Measurements from ENCODE around the gene TUBA4A. TPM values are rescaled to one million over a fixed set of nuclear protein-coding genes. Genes with fewer than 3 reads are reported as not detected.

Gene TUBA4A
- polyA plus RNA-seq, 1 experiment = 22.4 TPM

DNA sequence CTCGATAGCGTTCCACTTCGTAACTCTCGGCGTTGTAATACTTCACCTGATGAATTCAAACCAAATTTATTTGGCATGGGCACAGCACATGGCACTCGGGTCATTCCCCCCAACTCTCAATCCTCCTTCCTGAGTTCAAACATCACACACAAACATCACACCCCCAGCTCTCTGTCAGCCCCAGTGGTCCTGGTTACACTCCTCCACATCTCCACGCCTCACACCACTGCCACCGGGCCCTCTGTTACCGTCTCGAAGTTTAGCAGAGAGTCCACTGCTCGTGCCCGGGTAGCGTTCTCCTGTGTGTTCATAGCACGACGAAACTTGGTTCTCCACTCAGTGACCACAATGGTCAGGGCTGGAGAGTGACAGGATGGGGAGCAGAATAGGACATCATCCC is 39.6 kb downstream of the TUBA4A start:
- Histone ChIP-seq H3K27ac (ENCODE audit: low read depth, low read length) (no peak overlapping the region), H3K4me3 (ENCODE audit: low read depth, low read length) (no peak overlapping the region), H3K9me3 (ENCODE audit: control insufficient read depth, insufficient read depth, low read length) (no peaks in the 10 kb centered on the region; the same call in 1 of the 2 replicates), H3K27me3 (ENCODE audit: control insufficient read depth, insufficient read depth, low read length) (no peaks in the 10 kb centered on the region)
- ChIA-PET CTCF (interaction anchor here (2.8 kb wide), 1 partner anchor 81 kb away, joined by 11 read pairs; no protein-coding TSS in a partner anchor), POLR2A (no interaction called here)
- TF ChIP-seq, protein P1, sequence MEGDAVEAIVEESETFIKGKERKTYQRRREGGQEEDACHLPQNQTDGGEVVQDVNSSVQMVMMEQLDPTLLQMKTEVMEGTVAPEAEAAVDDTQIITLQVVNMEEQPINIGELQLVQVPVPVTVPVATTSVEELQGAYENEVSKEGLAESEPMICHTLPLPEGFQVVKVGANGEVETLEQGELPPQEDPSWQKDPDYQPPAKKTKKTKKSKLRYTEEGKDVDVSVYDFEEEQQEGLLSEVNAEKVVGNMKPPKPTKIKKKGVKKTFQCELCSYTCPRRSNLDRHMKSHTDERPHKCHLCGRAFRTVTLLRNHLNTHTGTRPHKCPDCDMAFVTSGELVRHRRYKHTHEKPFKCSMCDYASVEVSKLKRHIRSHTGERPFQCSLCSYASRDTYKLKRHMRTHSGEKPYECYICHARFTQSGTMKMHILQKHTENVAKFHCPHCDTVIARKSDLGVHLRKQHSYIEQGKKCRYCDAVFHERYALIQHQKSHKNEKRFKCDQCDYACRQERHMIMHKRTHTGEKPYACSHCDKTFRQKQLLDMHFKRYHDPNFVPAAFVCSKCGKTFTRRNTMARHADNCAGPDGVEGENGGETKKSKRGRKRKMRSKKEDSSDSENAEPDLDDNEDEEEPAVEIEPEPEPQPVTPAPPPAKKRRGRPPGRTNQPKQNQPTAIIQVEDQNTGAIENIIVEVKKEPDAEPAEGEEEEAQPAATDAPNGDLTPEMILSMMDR (IDR thresholded peaks at IDR 0.05; ENCODE audit: low read depth, low read length) = no peak
- no peak for DNase-seq (ENCODE audit: low read depth, low spot score)

DNA sequence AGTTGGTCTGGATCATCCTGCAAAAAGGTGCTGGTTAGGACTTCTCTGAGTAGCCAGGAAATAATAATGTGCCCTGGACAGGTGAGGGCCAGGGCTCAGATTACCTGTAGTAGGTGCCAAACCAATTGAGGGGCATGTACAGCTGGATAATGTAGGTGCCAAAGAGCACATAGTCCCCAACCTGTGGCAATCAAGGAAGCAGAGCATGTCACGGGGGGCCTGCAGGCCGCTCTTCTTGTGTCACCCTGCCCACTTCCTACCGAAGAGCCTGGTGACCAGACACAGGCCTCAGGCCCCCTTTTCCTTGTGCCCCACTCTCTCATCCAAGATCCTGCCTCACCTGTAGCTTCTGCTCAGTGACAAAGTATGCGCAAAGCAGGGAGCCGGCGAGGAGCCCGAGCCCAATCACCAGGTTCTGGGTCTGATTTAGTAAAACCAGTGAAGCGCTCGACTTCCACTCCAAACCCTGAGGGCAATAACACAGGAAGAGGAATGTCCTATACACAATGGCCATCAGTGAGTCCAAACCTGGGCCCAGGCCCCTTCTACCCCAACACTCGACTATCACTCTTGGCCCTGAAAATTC is 40.1 kb downstream of the TUBA4A start:
- TF ChIP-seq, protein P1 (IDR thresholded peaks at IDR 0.05; ENCODE audit: low read depth, low read length) = no peak
- Histone ChIP-seq H3K27ac (ENCODE audit: low read depth, low read length) (no peak overlapping the region), H3K4me3 (ENCODE audit: low read depth, low read length) (no peak overlapping the region), H3K27me3 (ENCODE audit: control insufficient read depth, insufficient read depth, low read length) (no peaks in the 10 kb centered on the region), H3K9me3 (ENCODE audit: control insufficient read depth, insufficient read depth, low read length) (no peaks in the 10 kb centered on the region; the same call in 1 of the 2 replicates)
- ChIA-PET POLR2A (no interaction called here), CTCF (interaction anchor here (2.6 kb wide), 1 partner anchor 82 kb away, joined by 22 read pairs; no protein-coding TSS in a partner anchor)
- DNase-seq (ENCODE audit: low read depth, low spot score) = no peak

DNA sequence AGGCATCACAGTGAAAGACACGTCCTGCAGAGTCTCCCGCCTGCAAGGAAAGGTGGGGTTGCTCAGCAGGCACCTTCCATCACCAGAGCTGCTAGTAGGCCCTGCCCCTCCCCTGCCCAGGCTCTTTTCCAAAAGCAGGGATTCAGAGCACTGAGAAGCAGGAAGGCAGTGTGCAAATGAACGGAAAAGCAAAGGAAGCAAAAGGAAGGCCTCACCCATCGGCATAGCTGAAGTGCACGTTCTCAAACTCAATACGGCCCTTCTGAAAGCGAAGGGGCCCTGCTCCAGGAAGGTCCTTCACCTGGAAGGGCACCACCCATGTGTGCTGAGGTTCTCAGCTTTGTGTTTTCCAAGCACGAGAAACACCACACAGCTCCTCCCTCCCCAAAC is 40.7 kb downstream of the TUBA4A start:
- ChIA-PET POLR2A (no interaction called here), CTCF (interaction anchor here (2.6 kb wide), 1 partner anchor 82 kb away, joined by 22 read pairs; no protein-coding TSS in a partner anchor)
- Histone ChIP-seq H3K4me3 (ENCODE audit: low read depth, low read length) (no peak overlapping the region), H3K27ac (ENCODE audit: low read depth, low read length) (no peak overlapping the region), H3K27me3 (ENCODE audit: control insufficient read depth, insufficient read depth, low read length) (no peaks in the 10 kb centered on the region), H3K9me3 (ENCODE audit: control insufficient read depth, insufficient read depth, low read length) (no peaks in the 10 kb centered on the region; the same call in 1 of the 2 replicates)
- DNase-seq (ENCODE audit: low read depth, low spot score) = no peak
- TF ChIP-seq, protein P1 (IDR thresholded peaks at IDR 0.05; ENCODE audit: low read depth, low read length) = no peak

DNA sequence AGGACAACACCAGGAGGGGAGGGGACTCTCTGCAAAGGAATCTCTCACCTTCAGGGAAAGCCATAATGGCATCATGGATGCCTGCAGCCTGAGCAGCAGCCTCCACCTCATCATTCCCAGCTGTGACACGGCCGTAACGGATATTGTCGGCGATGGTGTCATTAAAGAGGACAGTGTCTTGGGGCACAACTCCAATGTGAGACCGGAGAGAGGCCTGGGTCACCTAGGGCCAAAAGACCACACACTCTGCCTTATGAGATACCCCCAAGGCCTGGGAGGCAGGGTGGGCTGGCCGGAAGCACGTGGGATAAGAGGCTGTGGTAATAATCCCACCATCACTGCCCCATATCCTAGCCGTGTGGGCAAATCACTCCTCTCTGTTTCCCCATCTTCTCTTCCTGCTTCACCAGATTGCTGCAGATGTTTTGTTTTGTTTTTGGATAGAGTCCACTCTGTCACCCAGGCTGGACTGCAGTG is 42.8 kb downstream of the TUBA4A start:
- no peak for DNase-seq (ENCODE audit: low read depth, low spot score)
- ChIA-PET CTCF (interaction anchor here (0.6 to 2.6 kb wide), 7 partner anchors 35 to 603 kb away, joined by 3 to 22 read pairs (median 4); partner anchors contain the start of genes CRYBA2 and PLCD4), POLR2A (interaction anchor here (0.9 kb wide), 1 partner anchor 18 kb away, joined by 4 read pairs; no protein-coding TSS in a partner anchor)
- Histone ChIP-seq H3K4me3 (ENCODE audit: low read depth, low read length) (no peak overlapping the region), H3K9me3 (ENCODE audit: control insufficient read depth, insufficient read depth, low read length) (no peaks in the 10 kb centered on the region; the same call in 1 of the 2 replicates), H3K27me3 (ENCODE audit: control insufficient read depth, insufficient read depth, low read length) (no peaks in the 10 kb centered on the region), H3K27ac (ENCODE audit: low read depth, low read length) (no peak overlapping the region)
- TF ChIP-seq, protein P1 (IDR thresholded peaks at IDR 0.05; ENCODE audit: low read depth, low read length) = no peak

DNA sequence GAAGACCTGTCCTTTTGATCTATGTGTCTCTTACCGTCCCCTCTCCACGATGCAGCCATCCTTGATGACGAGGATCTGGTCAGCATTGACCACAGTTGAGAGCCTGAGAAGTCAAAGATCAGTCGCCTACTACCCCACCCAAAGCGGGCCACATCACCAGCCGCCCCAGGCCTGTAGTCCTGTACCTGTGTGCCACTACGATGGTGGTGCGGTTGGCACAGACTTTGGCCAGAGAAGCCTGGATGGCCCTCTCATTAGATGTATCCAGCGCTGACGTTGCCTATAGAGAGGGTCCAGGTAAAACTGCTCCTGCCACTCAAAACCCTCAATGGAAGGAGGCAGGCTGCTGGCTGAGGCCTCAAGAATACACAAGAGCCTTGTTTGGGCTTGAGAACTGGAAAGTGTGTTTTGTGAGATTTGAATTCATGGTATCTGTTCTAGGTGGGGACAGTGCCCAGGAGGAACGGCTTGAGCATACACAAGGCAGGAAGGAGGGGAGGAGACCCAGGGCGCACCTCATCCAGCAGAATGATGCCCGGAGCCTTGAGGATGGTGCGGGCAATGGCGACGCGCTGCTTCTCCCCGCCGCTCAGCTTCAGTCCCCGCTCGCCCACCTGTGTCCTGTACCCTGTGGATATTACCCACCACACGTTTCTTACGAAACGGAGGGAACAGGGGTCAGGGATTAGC is 43.4 kb downstream of the TUBA4A start:
- Histone ChIP-seq H3K27me3 (ENCODE audit: control insufficient read depth, insufficient read depth, low read length) (no peaks in the 10 kb centered on the region), H3K27ac (ENCODE audit: low read depth, low read length) (no peak overlapping the region), H3K9me3 (ENCODE audit: control insufficient read depth, insufficient read depth, low read length) (no peaks in the 10 kb centered on the region; the same call in 1 of the 2 replicates), H3K4me3 (ENCODE audit: low read depth, low read length) (no peak overlapping the region)
- ChIA-PET CTCF (no interaction called here), POLR2A (interaction anchor here (0.9 kb wide), 1 partner anchor 18 kb away, joined by 4 read pairs; no protein-coding TSS in a partner anchor)
- no peak for DNase-seq (ENCODE audit: low read depth, low spot score)
- TF ChIP-seq, protein P1 (IDR thresholded peaks at IDR 0.05; ENCODE audit: low read depth, low read length) = no peak
